Fibroblast of lung (primary cell): ENCODE data around the gene PDGFA. TPM values are rescaled to one million over a fixed set of nuclear protein-coding genes. Genes with fewer than 3 reads are reported as not detected.

Source experiments
- DNase-seq, 2 donors: peaks; one replicate each; pipeline versions ENCODE4 v3.0.0 to v3.0.0-alpha.2; 2010; ENCODE audit warnings: low read depth in 2 of 2
- H2AFZ ChIP-seq: 2 replicates; pipeline ENCODE4 v1.5.1; 2012; ENCODE audit warnings: low read length, control low read depth, inconsistent platforms
- H3K27ac ChIP-seq: 2 replicates; pipeline ENCODE4 v1.5.1; 2011; ENCODE audit warnings: low read length, control low read depth; ENCODE audit not compliant: insufficient read depth
- H3K27me3 ChIP-seq: 2 replicates; pipeline ENCODE4 v1.5.1; 2011; ENCODE audit warnings: mild to moderate bottlenecking, low read length; ENCODE audit not compliant: control insufficient read depth, insufficient read depth
- H3K36me3 ChIP-seq: 2 replicates; pipeline ENCODE4 v1.5.1; 2011; ENCODE audit warnings: low read length; ENCODE audit not compliant: control insufficient read depth, insufficient read depth
- H3K4me1 ChIP-seq: 2 replicates; pipeline ENCODE4 v1.5.1; 2011; ENCODE audit warnings: low read length; ENCODE audit not compliant: control insufficient read depth, insufficient read depth; ENCODE audit errors: extremely low read depth
- H3K4me2 ChIP-seq: 2 replicates; pipeline ENCODE4 v1.5.1; 2011; ENCODE audit warnings: low read length, control low read depth; ENCODE audit not compliant: insufficient read depth; ENCODE audit errors: extremely low read depth
- H3K4me3 ChIP-seq, 4 experiments: fragments of 200-600 bp in 1 of 4; sonication (generic) in 1 of 4; replicated peaks in 1 of 4; 2 replicates each; pipeline ENCODE4 v1.5.1; 2011 to 2016; ENCODE audit warnings: low read length in 4 of 4, low read depth in 3 of 4, mild to moderate bottlenecking in 3 of 4, control low read depth in 2 of 4, inconsistent platforms in 1 of 4, mixed read lengths in 1 of 4; ENCODE audit not compliant: insufficient read depth in 1 of 4; ENCODE audit errors: control extremely low read depth in 1 of 4
- H3K79me2 ChIP-seq: 2 replicates; pipeline ENCODE4 v1.5.1; 2012; ENCODE audit warnings: mild to moderate bottlenecking, low read length, inconsistent platforms; ENCODE audit not compliant: control insufficient read depth, insufficient read depth
- H3K9ac ChIP-seq: 2 replicates; pipeline ENCODE4 v1.5.1; 2011; ENCODE audit warnings: mild to moderate bottlenecking, low read length, control low read depth; ENCODE audit not compliant: insufficient read depth
- H3K9me3 ChIP-seq: 2 replicates; pipeline ENCODE4 v1.5.1; 2012; ENCODE audit warnings: low read depth, low read length; ENCODE audit not compliant: control insufficient read depth, insufficient read depth
- H4K20me1 ChIP-seq: 2 replicates; pipeline ENCODE4 v1.5.1; 2011; ENCODE audit warnings: low read length; ENCODE audit not compliant: control insufficient read depth, insufficient read depth; ENCODE audit errors: extremely low read depth
- EZH2 ChIP-seq: IDR thresholded peaks from 2 replicates; pipeline ENCODE4 v1.5.1; 2012; ENCODE audit warnings: low read length, control low read depth, mild to moderate bottlenecking; ENCODE audit errors: missing control alignments
- polyA plus RNA-seq, 2 donors: library from polyadenylated mRNA; depleted of rRNA in 1 of 2; stranded (reverse) in 1 of 2; unstranded in 1 of 2; fragments of >200 nt; gene quantifications; 2 replicates each; pipeline ENCODE4 v1.2.1, GENCODE V29; 2011 to 2012; ENCODE audit warnings: missing spikeins in 1 of 2
- total RNA-seq: library from RNA; depleted of rRNA; stranded (reverse); fragments of >200 nt; gene quantifications from 2 replicates; pipeline ENCODE4 v1.2.1, GENCODE V29; 2014
- TF ChIP-seq, protein P1 (sequence below), 2 donors: IDR thresholded peaks in 1 of 2; conservative IDR thresholded peaks in 1 of 2; 1 replicate in 1 of 2; 2 replicates in 1 of 2; pipeline ENCODE4 v1.5.1; 2011 to 2012; ENCODE audit warnings: low read length in 2 of 2, control low read depth in 1 of 2, inconsistent platforms in 1 of 2, low read depth in 1 of 2, mild to moderate bottlenecking in 1 of 2

Gene PDGFA
- total and polyA plus RNA-seq, 2 donors (not counting 1 experiment from before 2014, with no cell fraction given), result 13.5 to 16.9 TPM

DNA sequence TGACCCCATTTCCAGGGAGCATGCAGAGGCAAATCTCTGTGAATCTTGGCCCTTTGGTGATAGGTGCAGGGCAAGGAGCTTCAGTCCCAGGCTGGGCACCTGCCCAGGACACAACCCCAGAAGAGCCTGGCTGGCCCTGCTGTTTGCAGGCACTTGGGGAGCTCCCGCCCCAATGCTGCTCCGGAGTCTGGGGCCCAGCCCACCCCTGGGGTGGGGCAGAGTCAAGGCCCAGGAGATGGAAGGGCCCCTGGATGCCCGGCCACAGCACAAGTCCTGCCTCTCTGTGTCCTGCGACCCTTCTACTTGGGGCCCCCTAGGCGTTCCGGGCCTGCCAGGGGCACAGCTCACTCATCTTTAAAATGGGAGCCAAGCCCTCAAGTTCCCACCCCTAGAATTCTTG lies 24.7 kb downstream of the PDGFA start:
- Histone ChIP-seq H3K4me3 (no peak overlapping the region), H3K9me3 (no peaks in the 10 kb centered on the region), H3K4me1 (no peaks in the 10 kb centered on the region), H3K36me3 (no peaks in the 10 kb centered on the region), H3K27me3 (no peaks in the 10 kb centered on the region), H3K79me2 (no peaks in the 10 kb centered on the region), H3K9ac (no peak overlapping the region), H3K27ac (no peak overlapping the region), H2AFZ (no peak overlapping the region), H4K20me1 (no peaks in the 10 kb centered on the region), H3K4me2 (no peak overlapping the region)
- TF ChIP-seq, protein P1, sequence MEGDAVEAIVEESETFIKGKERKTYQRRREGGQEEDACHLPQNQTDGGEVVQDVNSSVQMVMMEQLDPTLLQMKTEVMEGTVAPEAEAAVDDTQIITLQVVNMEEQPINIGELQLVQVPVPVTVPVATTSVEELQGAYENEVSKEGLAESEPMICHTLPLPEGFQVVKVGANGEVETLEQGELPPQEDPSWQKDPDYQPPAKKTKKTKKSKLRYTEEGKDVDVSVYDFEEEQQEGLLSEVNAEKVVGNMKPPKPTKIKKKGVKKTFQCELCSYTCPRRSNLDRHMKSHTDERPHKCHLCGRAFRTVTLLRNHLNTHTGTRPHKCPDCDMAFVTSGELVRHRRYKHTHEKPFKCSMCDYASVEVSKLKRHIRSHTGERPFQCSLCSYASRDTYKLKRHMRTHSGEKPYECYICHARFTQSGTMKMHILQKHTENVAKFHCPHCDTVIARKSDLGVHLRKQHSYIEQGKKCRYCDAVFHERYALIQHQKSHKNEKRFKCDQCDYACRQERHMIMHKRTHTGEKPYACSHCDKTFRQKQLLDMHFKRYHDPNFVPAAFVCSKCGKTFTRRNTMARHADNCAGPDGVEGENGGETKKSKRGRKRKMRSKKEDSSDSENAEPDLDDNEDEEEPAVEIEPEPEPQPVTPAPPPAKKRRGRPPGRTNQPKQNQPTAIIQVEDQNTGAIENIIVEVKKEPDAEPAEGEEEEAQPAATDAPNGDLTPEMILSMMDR (conservative IDR thresholded peaks at IDR 0.05 in 1 of 2, IDR thresholded peaks at IDR 0.05 in 1 of 2; ENCODE audit: low read depth in 1 of 2, low read length in 2 of 2), result no peak
- TF ChIP-seq EZH2, result no peak
- no peak for DNase-seq

DNA sequence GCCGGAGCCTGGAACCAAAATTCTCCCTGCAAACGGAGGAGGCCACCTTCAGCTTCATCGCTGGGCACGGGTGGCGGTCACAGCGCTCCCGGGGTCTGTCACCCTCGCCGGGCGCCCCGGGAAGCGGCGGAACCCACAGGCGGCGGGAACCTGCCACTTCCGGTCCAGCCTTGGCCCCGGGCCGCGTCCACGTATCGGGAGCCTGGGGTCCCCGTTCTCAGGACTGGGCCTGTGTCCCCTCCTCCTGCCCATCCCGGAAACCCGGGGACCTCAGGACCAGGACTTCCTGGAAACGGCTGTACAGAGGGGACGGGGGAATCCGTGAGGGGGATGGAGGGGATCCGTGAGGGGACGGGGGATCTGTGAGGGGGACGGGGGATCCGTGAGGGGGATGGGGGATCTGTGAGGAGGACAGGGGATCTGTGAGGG lies 25.4 kb downstream of the PDGFA start:
- no peak for DNase-seq
- Histone ChIP-seq H3K4me3 (no peak overlapping the region), H3K4me2 (no peak overlapping the region), H3K9ac (no peak overlapping the region), H3K4me1 (no peaks in the 10 kb centered on the region), H3K79me2 (no peaks in the 10 kb centered on the region), H3K36me3 (no peaks in the 10 kb centered on the region), H4K20me1 (no peaks in the 10 kb centered on the region), H3K27me3 (no peaks in the 10 kb centered on the region), H3K27ac (no peak overlapping the region), H3K9me3 (no peaks in the 10 kb centered on the region), H2AFZ (no peak overlapping the region)
- TF ChIP-seq EZH2, result no peak
- TF ChIP-seq, protein P1 (conservative IDR thresholded peaks at IDR 0.05 in 1 of 2, IDR thresholded peaks at IDR 0.05 in 1 of 2; ENCODE audit: low read depth in 1 of 2, low read length in 2 of 2), result no peak

DNA sequence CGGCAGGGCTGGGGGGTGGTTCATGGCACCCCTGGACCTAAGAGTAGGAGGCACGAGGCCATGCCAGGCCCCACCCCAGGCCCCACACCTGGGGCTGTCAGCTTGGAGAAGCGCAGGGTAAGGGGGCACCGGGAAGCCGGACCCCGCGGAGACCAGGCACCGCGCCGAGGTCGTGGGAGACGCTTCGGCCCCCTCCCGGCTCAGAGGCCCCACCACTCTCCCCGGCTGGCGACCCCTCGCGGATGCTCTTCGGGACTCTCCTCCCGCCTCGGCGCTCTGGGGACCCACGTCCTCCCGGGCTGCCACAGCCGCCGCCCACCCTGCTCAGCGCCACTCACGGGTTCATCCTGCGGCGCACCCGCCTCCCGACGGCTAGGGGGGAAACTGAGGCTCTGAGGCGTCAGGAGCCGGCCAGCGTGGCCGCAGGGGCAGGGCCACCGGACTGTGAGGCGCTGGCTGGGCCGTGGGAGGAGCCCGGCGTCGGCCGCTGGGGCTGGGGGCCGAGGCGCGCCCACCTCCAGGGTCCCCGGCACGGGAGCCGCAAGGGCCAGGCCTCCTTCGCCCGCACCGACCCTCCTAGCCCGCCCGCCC lies 25.9 kb downstream of the PDGFA start:
- no peaks in the 10 kb centered on the region for H3K79me2 ChIP-seq
- no peaks in the 10 kb centered on the region for H4K20me1 ChIP-seq
- no peak overlapping the region for H2AFZ ChIP-seq
- H3K27me3 ChIP-seq, result no peaks in the 10 kb centered on the region
- no peak for DNase-seq
- no peaks in the 10 kb centered on the region for H3K4me1 ChIP-seq
- no peaks in the 10 kb centered on the region for H3K36me3 ChIP-seq
- H3K4me2 ChIP-seq, result no peak overlapping the region
- H3K9me3 ChIP-seq, result no peaks in the 10 kb centered on the region
- no peak overlapping the region for H3K4me3 ChIP-seq
- no peak overlapping the region for H3K27ac ChIP-seq
- H3K9ac ChIP-seq, result no peak overlapping the region
- TF ChIP-seq, protein P1 (conservative IDR thresholded peaks at IDR 0.05 in 1 of 2, IDR thresholded peaks at IDR 0.05 in 1 of 2; ENCODE audit: low read depth in 1 of 2, low read length in 2 of 2), result no peak
- no peak for TF ChIP-seq EZH2
